Brain microvascular endothelial cell (primary cell): ENCODE data around the gene RPP25L.

Experiments
- DNase-seq: peaks from one replicate; pipeline ENCODE4 v3.0.0-alpha.2; 2020
- H3K27ac ChIP-seq: fragments of 250-450 bp; sonication (Bioruptor Pico); 2 replicates; pipeline ENCODE4 v1.5.1; 2020; ENCODE audit warnings: mild to moderate bottlenecking, moderate library complexity
- H3K27me3 ChIP-seq: fragments of 250-450 bp; sonication (Bioruptor Pico); replicated peaks from 2 replicates; pipeline ENCODE4 v1.5.1; 2020; ENCODE audit warnings: mild to moderate bottlenecking
- H3K36me3 ChIP-seq: fragments of 250-450 bp; sonication (Bioruptor Pico); replicated peaks from 2 replicates; pipeline ENCODE4 v1.5.1; 2020; ENCODE audit warnings: mild to moderate bottlenecking
- H3K4me3 ChIP-seq: 2 replicates; pipeline ENCODE4 v1.5.1; 2011; ENCODE audit warnings: low read depth, mild to moderate bottlenecking, control low read depth, low read length, moderate library complexity
- in situ Hi-C: cut with HindIII; loops from 2 replicates; pipeline ENCODE4 v1.10.0; 2017; ENCODE audit warnings: low sequenced_read_pairs, low pct_ligation_motif_present
- TF ChIP-seq, protein P1 (sequence below): IDR thresholded peaks from 2 replicates; pipeline ENCODE4 v1.5.1; 2011; ENCODE audit warnings: low read depth, mild to moderate bottlenecking, moderate library complexity, low read length, control low read depth, inconsistent platforms; ENCODE audit errors: missing control alignments

The RPP25L gene

DNA sequence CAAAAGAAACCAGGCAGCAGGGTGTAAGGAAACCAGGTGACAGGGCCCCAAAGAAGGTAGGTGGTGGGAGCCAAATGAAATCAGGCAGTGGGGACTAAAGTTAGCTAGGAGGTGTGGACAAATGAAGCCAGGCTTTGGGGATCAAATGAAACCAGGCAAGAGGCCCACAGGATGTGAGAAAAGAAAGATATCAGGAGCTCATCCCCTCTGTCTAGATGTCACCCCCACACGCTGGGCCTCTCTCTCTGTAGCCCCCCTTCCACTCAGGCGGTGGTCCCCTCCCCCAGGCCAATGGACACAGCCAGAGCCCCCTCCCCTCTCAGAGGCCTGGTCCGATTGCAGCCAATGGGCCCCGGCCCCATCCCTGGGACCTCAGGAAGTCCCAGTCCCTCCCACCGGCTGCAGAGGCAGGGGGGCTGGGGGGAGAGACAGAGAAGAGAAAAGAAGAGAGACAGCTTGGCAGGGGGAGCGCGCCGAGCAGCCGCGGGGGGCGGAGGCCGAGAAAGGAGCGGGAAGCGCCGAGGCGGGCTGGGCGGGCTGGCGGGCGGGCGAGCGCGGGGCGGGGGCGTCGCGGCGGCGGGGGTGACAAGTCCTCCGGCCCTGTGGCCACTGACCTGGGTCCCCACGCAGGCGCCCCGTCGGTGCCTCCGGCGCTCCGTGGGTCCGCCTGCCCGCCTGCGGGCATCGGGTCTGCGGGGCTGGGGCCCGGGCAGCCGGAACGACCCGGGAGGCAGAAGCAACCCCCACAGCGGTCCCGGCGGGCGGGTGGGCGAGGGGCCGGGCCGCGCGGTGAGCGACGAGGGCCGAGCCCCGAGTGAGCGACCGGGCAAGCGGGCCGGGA, 34.3 kb downstream of the RPP25L start:
- Histone ChIP-seq H3K27ac (no peak overlapping the region), H3K36me3 (no peaks in the 10 kb centered on the region), H3K27me3 (peaks cover 58% of the 10 kb centered on the region), H3K4me3 (no peak overlapping the region)
- TF ChIP-seq, protein P1, sequence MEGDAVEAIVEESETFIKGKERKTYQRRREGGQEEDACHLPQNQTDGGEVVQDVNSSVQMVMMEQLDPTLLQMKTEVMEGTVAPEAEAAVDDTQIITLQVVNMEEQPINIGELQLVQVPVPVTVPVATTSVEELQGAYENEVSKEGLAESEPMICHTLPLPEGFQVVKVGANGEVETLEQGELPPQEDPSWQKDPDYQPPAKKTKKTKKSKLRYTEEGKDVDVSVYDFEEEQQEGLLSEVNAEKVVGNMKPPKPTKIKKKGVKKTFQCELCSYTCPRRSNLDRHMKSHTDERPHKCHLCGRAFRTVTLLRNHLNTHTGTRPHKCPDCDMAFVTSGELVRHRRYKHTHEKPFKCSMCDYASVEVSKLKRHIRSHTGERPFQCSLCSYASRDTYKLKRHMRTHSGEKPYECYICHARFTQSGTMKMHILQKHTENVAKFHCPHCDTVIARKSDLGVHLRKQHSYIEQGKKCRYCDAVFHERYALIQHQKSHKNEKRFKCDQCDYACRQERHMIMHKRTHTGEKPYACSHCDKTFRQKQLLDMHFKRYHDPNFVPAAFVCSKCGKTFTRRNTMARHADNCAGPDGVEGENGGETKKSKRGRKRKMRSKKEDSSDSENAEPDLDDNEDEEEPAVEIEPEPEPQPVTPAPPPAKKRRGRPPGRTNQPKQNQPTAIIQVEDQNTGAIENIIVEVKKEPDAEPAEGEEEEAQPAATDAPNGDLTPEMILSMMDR = no peak
- in situ Hi-C loops = no loop called here
- no peak for DNase-seq

DNA sequence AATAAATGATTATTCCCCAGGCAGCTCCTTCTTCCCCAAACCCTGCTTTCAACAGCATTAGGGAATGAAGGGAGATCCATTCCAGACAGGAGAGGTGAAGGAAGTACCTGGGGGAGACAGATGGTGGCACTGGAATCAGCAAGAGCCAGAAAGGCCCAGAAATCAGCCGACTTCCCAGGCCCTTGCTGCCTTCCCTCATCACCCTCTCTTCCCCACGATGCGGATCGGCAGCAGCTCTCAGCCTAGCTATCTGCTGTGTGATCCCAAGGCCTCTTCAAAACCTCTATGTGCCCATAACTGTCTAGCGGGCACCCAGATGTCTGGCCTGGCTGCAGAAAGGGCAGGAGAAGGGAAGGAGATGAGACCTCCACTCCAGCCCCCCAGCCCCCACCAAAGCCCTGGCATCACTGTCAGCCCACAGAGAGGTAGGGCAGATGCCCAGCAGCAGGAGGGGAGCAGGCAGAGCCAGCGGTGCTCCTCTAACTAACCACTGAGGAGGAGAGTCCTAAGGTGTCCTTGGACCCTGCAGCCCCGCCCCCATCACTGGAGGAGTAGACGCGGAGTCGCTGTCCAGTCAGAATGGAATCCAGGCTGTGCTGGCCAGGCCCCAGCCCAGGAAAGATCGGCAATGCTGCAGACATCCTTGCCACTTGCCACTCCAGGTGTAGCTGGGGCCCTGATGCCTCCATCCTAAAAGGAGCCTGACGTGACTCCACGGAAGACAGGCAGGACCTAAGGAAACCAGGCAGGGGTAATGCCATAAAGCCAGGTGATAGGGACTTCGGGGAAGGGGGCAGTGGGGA, 35.1 kb downstream of the RPP25L start:
- DNase-seq = no peak
- H3K36me3 ChIP-seq = no peaks in the 10 kb centered on the region
- no peak overlapping the region for H3K27ac ChIP-seq
- peaks cover 53% of the 10 kb centered on the region for H3K27me3 ChIP-seq
- no peak overlapping the region for H3K4me3 ChIP-seq
- TF ChIP-seq, protein P1 = no peak
- in situ Hi-C loops = no loop called here

DNA sequence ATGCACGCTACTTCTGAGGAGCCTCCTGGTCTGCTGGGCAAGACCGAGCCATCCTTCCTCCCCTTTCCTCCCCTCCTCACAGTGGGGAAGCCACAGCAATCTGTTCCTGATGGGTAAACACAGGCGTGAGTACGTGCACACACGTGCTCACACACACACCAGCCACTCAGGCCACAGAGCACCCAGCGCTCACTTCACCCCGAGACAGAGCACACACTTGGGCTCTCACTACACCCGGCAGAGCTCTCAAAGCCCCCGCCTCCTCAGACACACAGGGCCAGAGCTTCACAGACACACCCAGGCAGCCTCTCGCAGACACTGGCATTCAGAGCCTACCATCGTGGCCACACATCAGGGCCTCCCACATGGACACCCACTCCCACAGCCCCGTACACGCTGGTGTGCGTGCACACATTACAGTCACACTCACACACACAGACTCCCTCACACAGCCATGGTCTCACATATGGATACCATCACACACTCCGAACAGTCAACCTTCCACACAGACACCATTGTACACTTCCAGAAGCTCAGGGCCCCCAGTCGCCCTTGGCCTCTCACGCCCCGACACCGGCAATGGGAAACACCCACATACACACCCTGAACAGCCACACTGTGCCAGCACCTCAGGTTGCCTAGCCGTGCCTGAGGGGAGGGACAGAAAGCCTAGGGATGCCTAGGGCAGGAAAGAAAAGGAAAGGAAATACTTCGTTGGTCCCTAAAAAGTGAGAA, 35.9 kb downstream of the RPP25L start:
- no peak overlapping the region for H3K4me3 ChIP-seq
- in situ Hi-C loops = no loop called here
- DNase-seq = no peak
- H3K27me3 ChIP-seq = peaks cover 50% of the 10 kb centered on the region
- H3K36me3 ChIP-seq = no peaks in the 10 kb centered on the region
- H3K27ac ChIP-seq = no peak overlapping the region
- TF ChIP-seq, protein P1 = no peak

DNA sequence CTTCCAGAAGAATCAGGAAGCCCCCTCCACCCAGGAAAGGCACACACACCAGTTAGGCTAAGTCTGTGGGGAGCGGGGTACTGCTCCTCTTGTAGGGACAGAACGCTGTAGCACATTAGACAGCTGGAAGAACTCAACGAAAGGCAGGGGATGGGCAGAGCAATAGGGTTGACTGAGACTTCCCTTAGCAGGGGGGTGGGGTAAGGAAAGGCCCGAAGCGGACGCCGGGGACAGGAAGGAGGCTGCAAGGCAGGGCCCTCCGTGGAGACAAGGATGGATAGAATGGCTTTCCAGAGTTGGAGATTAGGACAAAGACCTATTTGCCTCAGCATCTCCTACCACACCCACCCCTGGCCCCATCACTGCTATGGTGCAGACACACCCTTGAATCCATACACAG, 36.7 kb downstream of the RPP25L start:
- no peak for DNase-seq
- H3K4me3 ChIP-seq = no peak overlapping the region
- in situ Hi-C loops = no loop called here
- H3K27me3 ChIP-seq = peaks cover 46% of the 10 kb centered on the region
- no peaks in the 10 kb centered on the region for H3K36me3 ChIP-seq
- H3K27ac ChIP-seq = no peak overlapping the region
- TF ChIP-seq, protein P1 = no peak

DNA sequence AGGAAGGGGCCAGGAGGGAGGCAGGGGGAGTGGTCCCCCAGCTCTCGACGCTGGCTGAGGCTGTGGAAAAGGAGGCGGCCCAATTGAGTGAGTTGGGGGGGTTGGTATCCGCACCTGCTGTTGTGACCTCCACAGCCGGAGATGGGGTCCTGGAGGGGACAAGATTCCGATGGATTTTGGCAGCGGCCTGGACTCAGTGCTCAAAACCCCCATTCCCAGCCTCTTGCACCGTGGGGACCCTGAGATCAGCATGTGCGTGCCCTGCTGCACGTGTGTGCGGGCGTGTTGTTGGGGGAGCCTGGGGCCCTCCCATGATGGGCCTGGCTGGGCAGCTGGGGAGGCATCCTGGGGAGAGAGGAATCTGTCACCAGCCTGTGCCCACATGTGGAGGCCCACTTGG, 37.3 kb downstream of the RPP25L start:
- DNase-seq = no peak
- peaks cover 45% of the 10 kb centered on the region for H3K27me3 ChIP-seq
- no peaks in the 10 kb centered on the region for H3K36me3 ChIP-seq
- in situ Hi-C loops = no loop called here
- TF ChIP-seq, protein P1 = no peak
- H3K27ac ChIP-seq = no peak overlapping the region
- H3K4me3 ChIP-seq = no peak overlapping the region
